Anterior cingulate cortex (tissue), 58 donors: ENCODE data around the gene GNA15.
"Not testable (repeated sequence)": the region's sequence is repeated elsewhere in the genome, so short reads cannot be mapped to it uniquely, and the experiment has no call there.

ENCODE experiments used
- DNase-seq, 58 donors: peaks; one replicate each; lab custom pipeline; 2025; lab: John Stamatoyannopoulos, UW

Gene GNA15

GRCh38 chr19:3201911-3202310 lies 66.1 kb downstream of the GNA15 start:
- DNase-seq, result no peak

DNA sequence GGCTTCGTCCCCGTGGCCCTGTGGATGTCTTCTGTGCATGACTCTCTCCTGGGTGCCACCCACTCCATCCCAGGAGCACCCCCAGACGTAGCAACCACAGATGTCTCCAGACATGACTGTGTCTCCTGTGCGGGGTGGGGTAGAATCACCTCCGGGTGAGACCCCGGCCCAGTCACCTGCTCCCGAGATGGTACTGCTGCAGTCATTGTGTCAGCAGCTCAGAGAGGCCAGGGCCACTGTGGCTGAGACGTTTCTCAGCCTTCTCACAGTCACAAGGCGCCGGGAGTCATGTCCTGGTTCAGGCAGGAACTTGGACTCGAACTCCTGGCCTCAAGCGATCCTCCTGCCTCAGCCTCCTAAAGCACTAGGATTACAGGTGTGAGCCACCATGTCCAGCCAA lies 66.5 kb downstream of the GNA15 start:
- DNase-seq, result no peak

DNA sequence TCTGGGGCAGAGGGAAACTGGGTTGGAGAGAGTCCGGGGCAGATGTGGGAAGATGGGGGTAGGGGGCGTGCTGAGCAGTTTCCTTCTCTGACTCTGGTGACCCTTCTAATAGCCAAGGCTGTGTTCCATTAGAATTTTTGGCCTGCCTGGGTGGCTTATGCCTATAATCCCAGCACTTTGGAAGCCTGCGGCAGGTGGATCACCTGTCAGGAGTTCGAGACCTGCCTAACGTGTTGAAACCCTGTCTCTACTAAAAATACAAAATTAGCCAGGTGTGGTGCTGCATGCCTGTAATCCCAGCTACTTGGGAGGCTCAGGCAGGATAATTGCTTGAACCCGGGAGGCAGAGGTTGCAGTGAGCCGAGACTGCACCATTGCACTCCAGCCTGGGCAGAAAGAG lies 67.1 kb downstream of the GNA15 start:
- not testable (repeated sequence) for DNase-seq

DNA sequence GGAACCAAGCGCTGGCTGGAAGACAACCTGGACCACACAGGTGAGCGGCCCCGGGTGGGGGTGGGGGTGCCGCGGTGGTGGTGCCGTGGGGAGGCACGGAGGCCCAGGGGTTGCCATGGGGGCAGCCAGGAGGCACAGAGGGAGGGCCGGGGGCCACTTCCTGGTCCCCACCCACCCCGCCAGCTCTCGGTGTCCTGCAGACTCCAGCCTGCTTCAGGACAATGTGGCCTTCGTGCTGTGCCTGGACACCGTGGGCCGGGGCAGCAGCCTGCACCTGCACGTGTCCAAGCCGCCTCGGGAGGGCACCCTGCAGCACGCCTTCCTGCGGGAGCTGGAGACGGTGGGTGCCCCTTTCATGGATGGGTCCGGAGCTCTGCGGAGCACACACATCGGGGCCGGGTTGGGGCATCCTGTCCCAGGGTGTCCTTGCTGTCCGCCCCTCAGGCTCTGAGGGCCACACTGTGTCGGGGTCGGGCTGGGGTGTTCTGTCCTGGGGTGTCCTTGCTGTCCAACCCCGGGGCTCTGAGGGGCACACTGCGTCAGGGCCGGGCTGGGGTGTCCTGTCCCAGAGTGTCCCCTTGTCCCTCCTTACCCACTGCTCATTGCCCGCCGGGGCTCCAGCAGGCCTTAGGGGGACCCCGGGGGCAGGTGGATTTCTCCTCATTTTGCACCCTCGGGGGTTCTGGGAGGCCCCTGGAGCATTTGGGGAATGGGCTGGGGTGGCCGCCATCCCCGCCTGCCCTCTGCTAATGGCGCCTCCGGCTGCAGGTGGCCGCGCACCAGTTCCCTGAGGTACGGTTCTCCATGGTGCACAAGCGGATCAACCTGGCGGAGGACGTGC lies 68.2 kb downstream of the GNA15 start:
- no peak for DNase-seq

DNA sequence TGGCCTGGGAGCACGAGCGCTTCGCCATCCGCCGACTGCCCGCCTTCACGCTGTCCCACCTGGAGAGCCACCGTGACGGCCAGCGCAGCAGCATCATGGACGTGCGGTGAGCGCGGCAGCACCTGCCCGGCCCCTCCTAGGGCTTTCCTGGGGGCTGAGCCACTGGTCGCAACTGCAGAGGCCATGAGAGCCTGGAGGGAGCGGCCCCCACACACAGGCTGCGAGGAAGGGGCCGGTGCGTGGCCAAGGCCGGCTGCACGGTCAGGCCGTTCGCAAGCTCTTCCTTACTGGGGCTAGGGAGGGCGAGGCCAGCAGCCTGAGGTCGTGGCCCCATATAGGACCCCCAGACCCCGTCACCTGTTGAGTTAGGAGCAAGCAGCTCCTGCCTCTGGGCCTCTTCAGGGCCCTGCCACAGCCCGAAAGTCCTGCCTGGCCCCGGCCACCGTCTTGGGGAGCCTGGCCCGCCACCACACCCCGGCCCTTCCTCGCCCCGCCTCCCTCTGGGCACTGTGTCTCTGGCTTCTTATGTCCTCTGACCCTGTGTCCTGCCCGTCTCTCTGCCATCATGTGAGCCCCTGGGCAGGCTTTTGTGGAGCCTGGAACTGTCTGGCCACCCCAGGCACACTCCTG lies 68.9 kb downstream of the GNA15 start:
- DNase-seq, result no peak

DNA sequence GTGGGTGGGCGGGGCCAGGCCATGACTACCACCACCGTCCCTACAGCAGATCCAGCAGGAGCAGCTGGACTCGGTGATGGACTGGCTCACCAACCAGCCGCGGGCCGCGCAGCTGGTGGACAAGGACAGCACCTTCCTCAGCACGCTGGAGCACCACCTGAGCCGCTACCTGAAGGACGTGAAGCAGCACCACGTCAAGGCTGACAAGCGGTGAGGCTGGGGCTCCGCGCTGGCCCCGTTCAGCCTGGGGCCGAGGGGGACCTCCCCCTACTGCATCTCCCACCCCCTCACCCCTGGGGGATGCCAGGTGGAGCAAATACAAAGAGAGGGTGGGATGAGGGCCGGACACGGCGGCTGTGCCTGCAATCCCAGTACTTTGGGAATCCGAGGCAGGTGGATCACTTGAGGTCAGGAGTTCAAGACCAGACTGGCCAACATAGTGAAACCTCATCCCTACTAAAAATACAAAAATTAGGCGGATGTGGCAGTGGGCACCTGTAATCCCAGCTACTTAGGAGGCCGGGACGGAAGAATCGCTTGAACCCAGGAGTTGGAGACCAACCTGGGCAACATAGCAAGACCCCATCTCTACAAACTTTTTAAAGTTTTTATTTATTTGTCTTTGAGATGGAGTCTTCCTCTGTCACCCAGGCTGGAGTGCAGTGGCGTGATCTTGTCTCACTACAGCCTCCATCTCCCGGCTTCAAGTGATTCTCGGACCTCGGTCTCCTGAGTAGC lies 70.6 kb downstream of the GNA15 start:
- no peak for DNase-seq

GRCh38 chr19:3207461-3208242 lies 71.8 kb downstream of the GNA15 start:
- no peak for DNase-seq

DNA sequence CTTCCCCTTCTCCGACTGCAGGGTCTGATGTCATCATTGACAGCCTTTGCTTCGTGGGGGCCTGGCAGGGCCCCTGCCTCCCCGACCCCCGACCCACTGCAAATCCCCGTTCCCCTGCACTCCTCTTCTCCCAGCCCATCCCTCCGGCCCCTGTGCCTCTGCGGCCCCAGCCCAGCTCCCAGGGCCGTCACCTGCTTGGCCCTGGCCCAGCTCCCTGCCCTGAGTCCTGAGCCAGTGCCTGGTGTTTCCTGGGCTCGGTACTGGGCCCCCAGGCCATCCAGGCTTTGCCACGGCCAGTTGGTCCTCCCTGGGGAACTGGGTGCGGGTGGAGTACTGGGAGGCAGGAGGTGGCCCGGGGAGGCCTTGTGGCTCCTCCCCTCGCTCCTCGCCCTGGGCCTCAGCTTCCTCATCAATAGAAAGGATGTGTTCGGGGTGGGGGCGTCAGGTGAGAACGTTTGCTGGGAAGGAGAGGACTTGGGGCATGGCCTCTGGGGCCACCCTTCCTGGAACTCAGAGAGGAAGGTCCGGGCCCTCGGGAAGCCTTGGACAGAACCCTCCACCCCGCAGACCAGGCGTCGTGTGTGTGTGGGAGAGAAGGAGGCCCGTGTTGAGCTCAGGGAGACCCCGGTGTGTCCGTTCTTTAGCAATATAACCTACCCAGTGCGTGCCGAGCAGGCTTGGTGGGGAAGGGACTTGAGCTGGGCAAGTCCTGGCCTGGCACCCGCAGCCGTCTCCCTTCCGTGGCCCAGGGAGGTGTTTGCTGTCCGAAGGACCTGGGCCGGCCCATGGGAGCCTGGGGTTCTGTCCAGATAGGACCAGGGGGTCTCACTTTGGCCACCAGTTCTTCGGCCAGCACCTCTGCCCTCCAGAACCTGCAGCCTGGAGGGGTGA lies 72.7 kb downstream of the GNA15 start:
- no peak for DNase-seq

DNA sequence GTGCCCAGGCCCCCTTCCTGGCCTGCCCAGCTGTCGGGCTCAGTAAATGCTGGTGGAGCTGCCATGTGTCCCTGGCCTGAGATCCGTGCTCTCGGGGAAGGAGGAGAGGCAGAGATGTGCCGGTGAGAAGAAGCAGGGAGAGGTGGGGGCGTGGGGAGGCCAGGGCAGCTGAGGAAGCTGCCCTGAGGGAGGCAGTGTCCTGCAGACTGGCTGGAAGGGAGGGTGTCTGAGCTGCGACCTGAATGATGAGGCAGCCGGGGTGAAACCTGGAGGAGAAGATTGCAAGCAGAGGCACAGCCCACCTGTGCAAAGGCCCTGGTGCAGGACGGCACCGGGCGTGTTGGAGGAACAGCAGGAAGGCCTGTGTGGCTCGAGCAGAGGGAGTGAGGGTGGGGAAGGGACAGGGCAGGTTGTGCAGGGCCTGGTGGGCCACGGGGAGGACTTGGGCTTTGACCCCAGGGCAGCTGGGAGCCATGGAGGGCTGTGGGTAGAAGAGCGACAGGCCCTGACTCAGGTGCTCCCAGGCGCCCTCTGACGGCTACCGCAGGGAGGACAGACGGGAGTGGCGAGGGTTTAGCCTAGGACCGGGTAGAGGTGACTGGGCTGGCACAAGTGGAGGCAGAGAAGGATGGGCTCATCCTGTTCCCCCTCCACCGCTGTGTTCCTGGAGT lies 74.6 kb downstream of the GNA15 start:
- DNase-seq, result peak in 2 of 58 donors; percentile 14 to 15

DNA sequence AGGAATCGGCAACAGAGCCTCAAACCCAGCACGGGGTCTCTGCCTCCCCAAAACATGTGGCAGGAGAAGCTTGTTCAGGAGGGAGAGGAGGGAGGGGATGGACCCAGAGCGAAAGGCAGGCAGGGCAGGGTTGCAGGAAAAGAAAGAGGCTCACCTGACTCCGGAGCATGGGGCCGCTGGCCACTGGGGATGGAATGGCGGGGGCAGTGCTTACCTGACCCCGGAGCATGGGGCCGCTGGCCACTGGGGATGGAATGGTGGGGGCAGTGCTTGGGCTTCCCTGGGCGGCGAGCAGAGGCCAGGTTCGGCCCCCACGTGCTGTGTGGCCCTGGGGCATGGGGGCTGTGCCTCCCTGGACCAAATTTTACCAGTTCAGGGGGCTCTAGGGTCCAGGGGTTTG lies 75.4 kb downstream of the GNA15 start:
- no peak for DNase-seq

GRCh38 chr19:3213159-3213558 lies 77.3 kb downstream of the GNA15 start:
- DNase-seq, result no peak
